KMS-11 (cell line): ENCODE data around the gene SF3A2.

ENCODE experiments used
- H2AFZ ChIP-seq: fragments of 200-600 bp; sonication (generic); 2 replicates; pipeline ENCODE4 v1.6.1; 2016; ENCODE audit warnings: antibody characterized with exemption, mixed run types, low read depth
- H3K27ac ChIP-seq: fragments of 200-600 bp; sonication (generic); 2 replicates; pipeline ENCODE4 v1.6.1; 2016; ENCODE audit warnings: mild to moderate bottlenecking, mixed run types
- H3K27me3 ChIP-seq: fragments of 200-600 bp; sonication (generic); 2 replicates; pipeline ENCODE4 v1.6.1; 2017; ENCODE audit warnings: mild to moderate bottlenecking, low read depth, mixed run types, moderate library complexity; ENCODE audit not compliant: insufficient read depth
- H3K36me3 ChIP-seq: fragments of 200-600 bp; sonication (generic); 2 replicates; pipeline ENCODE4 v1.6.1; 2017; ENCODE audit warnings: mild to moderate bottlenecking, mixed run types; ENCODE audit not compliant: insufficient read depth
- H3K4me1 ChIP-seq: fragments of 200-600 bp; sonication (generic); 2 replicates; pipeline ENCODE4 v1.6.1; 2016; ENCODE audit warnings: mild to moderate bottlenecking, low read depth, mixed run types; ENCODE audit not compliant: poor library complexity, severe bottlenecking
- H3K4me2 ChIP-seq: fragments of 200-600 bp; sonication (generic); 2 replicates; pipeline ENCODE4 v1.7.0; 2016; ENCODE audit warnings: mild to moderate bottlenecking, mixed run types
- H3K4me3 ChIP-seq: fragments of 200-600 bp; sonication (generic); IDR thresholded peaks from 2 replicates; pipeline ENCODE4 v1.6.1; 2017; ENCODE audit warnings: low read depth, low read length, mixed read lengths; ENCODE audit not compliant: insufficient read depth
- H3K79me2 ChIP-seq: fragments of 200-600 bp; sonication (generic); 2 replicates; pipeline ENCODE4 v1.6.1; 2016; ENCODE audit warnings: low read depth, mixed run types; ENCODE audit not compliant: insufficient read depth
- H3K9ac ChIP-seq: fragments of 200-600 bp; sonication (generic); 2 replicates; pipeline ENCODE4 v1.6.1; 2016; ENCODE audit warnings: mild to moderate bottlenecking, mixed run types
- H4K20me1 ChIP-seq: fragments of 200-600 bp; sonication (generic); 2 replicates; pipeline ENCODE4 v1.6.1; 2016; ENCODE audit warnings: mild to moderate bottlenecking, mixed run types; ENCODE audit not compliant: insufficient read depth
- CTCF ChIP-seq: fragments of 200-600 bp; sonication (generic); conservative IDR thresholded peaks from 2 replicates; pipeline ENCODE4 v1.6.1; 2017; ENCODE audit warnings: low read depth, mild to moderate bottlenecking, antibody characterized with exemption, low read length, moderate library complexity, mixed read lengths

Gene SF3A2

DNA sequence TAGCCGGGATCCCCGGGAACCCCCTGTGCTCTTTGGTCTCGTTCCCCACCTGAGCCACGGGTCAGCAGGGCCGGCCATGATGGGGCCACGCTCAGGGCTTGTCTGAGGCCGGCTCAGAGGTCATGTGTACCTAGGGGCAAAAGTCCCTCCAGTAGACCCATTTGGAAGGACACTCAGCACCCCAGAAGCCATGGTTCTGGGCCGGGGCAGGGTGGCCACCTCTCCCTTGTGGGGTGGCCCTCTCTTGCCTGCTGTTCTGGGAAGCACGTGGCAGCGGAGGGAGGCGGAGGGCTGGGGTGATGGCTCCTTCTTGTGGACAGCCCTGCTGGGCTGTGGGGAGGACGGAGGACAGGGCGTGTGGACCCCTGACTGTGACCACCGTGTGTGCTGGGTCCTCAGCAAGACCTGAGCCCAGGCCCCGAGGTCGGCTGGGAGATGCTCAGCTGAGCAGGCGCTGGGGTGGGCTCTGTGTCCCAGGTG, 51.8 kb downstream of the SF3A2 start:
- Histone ChIP-seq H2AFZ (no peak overlapping the region), H3K27ac (no peak overlapping the region), H4K20me1 (no peaks in the 10 kb centered on the region), H3K9ac (no peak overlapping the region), H3K27me3 (no peaks in the 10 kb centered on the region), H3K36me3 (no peaks in the 10 kb centered on the region), H3K4me1 (peaks cover 7% of the 10 kb centered on the region), H3K4me3 (no peak overlapping the region), H3K79me2 (no peaks in the 10 kb centered on the region), H3K4me2 (no peak overlapping the region)
- TF ChIP-seq CTCF, result no peak

DNA sequence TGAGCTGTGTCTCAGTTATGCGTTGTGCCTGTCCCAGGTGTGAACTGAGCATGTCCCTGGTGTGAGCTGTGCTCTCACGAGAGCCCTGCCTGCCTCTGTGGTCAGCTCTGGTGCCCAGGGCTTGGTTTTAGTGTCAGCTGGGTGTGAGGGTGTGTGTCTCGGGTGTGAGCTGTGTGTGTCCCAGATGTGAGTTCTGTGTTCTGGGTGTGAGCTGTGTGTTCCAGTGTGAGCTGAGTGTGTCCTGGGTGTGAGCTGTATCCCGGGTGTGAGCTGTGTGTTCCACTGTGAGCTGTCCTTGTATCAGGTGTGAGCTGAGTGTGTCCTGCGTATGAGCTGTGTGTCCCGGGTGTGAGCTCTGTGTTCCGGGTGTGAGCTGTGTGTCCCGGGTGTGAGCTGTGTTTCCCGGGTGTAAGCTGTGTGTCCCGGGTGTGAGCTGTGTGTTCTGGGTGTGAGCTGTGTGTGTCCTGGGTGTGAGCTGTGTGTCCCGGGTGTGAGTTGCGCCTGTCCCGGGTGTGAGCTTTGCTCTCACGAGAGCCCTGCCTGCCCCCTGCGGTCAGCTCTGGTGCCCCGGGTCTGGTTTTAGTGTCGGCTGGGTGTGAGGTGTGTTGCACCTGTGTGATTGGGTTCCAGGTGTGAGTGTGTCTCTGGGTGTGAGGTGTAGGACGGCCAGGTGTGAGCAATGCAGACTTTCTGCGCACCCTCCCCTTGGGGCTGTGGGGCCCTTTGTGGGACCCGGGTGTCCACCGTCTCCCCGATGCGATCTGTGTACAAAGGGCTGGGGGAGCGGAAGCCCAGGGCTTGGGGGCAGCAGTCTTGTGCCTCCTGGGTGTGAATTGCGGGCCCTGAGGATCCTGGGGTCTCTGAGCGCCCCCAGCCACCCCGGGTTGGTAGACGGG, 52.4 kb downstream of the SF3A2 start:
- Histone ChIP-seq H3K27ac (no peak overlapping the region), H3K79me2 (no peaks in the 10 kb centered on the region), H3K9ac (no peak overlapping the region), H3K4me2 (no peak overlapping the region), H3K36me3 (no peaks in the 10 kb centered on the region), H4K20me1 (no peaks in the 10 kb centered on the region), H2AFZ (peak overlapping the region; percentile 59; the same call in 1 of the 2 replicates), H3K27me3 (no peaks in the 10 kb centered on the region), H3K4me3 (no peak overlapping the region), H3K4me1 (peaks cover 7% of the 10 kb centered on the region)
- TF ChIP-seq CTCF, result no peak

DNA sequence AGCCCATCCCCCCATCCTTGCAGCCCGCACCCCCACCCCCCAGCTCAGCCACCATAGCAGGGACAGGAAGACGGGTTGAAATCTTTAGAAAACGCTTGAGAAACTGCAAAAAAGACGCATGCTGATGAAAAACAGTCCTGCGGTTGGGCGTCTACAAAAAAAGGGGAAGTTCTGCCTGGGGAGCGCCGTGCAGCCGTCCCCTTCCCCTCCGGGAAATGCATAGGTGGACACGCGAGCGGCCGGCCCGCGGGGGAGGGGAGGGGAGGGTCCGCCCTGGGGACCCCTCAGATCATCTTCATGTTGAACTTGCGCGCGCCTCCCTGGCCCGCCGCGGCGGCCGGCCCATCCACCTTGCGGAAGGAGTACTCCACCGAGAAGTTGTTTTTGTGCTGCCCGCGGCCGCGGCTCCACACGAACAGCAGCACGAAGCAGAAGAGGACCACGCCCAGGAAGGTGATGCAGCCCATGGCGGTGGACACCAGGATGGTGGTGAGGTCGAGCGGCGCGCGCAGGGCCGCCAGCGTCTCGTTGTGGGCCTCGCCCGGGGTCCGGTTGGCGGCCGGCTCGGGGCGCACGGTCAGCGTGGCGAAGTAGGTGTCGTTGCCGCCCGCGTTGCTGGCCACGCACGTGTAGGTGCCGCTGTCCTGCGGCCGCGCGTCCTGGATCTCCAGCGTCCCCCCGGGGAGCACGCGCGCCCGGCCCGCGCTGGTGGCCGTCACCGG, 53.3 kb downstream of the SF3A2 start:
- peak overlapping the region; percentile 48; the same call in 1 of the 2 replicates for H3K4me2 ChIP-seq
- no peak for TF ChIP-seq CTCF
- H3K9ac ChIP-seq, result no peak overlapping the region; the same call in 1 of the 2 replicates
- H2AFZ ChIP-seq, result peak overlapping the region; percentile 59
- no peaks in the 10 kb centered on the region for H3K79me2 ChIP-seq
- no peaks in the 10 kb centered on the region for H4K20me1 ChIP-seq
- no peaks in the 10 kb centered on the region; the same call in 1 of the 2 replicates for H3K27me3 ChIP-seq
- H3K4me1 ChIP-seq, result peaks cover 7% of the 10 kb centered on the region
- H3K36me3 ChIP-seq, result no peaks in the 10 kb centered on the region
- H3K4me3 ChIP-seq, result no peak overlapping the region
- no peak overlapping the region for H3K27ac ChIP-seq

- no peaks in the 10 kb centered on the region for H4K20me1 ChIP-seq
- H3K27me3 ChIP-seq, result no peaks in the 10 kb centered on the region; the same call in 1 of the 2 replicates
- H3K4me3 ChIP-seq, result no peak overlapping the region
- H3K4me1 ChIP-seq, result peaks cover 7% of the 10 kb centered on the region
- no peak for TF ChIP-seq CTCF
- H3K9ac ChIP-seq, result no peak overlapping the region
- H2AFZ ChIP-seq, result no peak overlapping the region
- no peaks in the 10 kb centered on the region for H3K36me3 ChIP-seq
- H3K79me2 ChIP-seq, result no peaks in the 10 kb centered on the region
- H3K27ac ChIP-seq, result no peak overlapping the region
- H3K4me2 ChIP-seq, result no peak overlapping the region; the same call in 1 of the 2 replicates
Observed at GRCh38 chr19:2290441-2291184, 54.0 kb downstream of the SF3A2 start.
